ENCODE measurements around the gene AVPR2.

Gene AVPR2

GRCh38 chrX:153871451-153871850 is 33.0 kb upstream of the AVPR2 start:
- no peak for DNase-seq (ENCODE audit: low spot score)

- DNase-seq (ENCODE audit: low spot score), result no peak
Observed at GRCh38 chrX:153871946-153872878, 32.3 kb upstream of the AVPR2 start.

GRCh38 chrX:153873282-153874084 is 31.0 kb upstream of the AVPR2 start:
- no peak for DNase-seq (ENCODE audit: low spot score)

- no peak for DNase-seq (ENCODE audit: low spot score)
Observed at GRCh38 chrX:153874085-153874365, 30.4 kb upstream of the AVPR2 start.

GRCh38 chrX:153874366-153875125 is 29.9 kb upstream of the AVPR2 start:
- DNase-seq (ENCODE audit: low spot score), result no peak

GRCh38 chrX:153875391-153876111 is 28.9 kb upstream of the AVPR2 start:
- DNase-seq (ENCODE audit: low spot score), result peak; percentile 68

- no peak for DNase-seq (ENCODE audit: low spot score)
Observed at GRCh38 chrX:153876112-153876491, 28.4 kb upstream of the AVPR2 start.

- DNase-seq (ENCODE audit: low spot score), result no peak
Observed at GRCh38 chrX:153877571-153878261, 26.8 kb upstream of the AVPR2 start.

- no peak for DNase-seq (ENCODE audit: low spot score)
Observed at GRCh38 chrX:153878345-153878744, 26.1 kb upstream of the AVPR2 start.

- DNase-seq (ENCODE audit: low spot score), result no peak
Observed at GRCh38 chrX:153878969-153879653, 25.4 kb upstream of the AVPR2 start.

- no peak for DNase-seq (ENCODE audit: low spot score)
Observed at GRCh38 chrX:153879741-153880439, 24.6 kb upstream of the AVPR2 start.

GRCh38 chrX:153880440-153880815 is 24.0 kb upstream of the AVPR2 start:
- DNase-seq (ENCODE audit: low spot score), result no peak

- DNase-seq (ENCODE audit: low spot score), result no peak
Observed at GRCh38 chrX:153881281-153881680, 23.2 kb upstream of the AVPR2 start.

GRCh38 chrX:153882086-153882498 is 22.4 kb upstream of the AVPR2 start:
- DNase-seq (ENCODE audit: low spot score), result no peak

GRCh38 chrX:153882557-153882956 is 21.9 kb upstream of the AVPR2 start:
- DNase-seq (ENCODE audit: low spot score), result no peak

- no peak for DNase-seq (ENCODE audit: low spot score)
Observed at GRCh38 chrX:153883163-153883843, 21.2 kb upstream of the AVPR2 start.

- no peak for DNase-seq (ENCODE audit: low spot score)
Observed at GRCh38 chrX:153884136-153884535, 20.3 kb upstream of the AVPR2 start.

GRCh38 chrX:153884590-153884989 is 19.9 kb upstream of the AVPR2 start:
- no peak for DNase-seq (ENCODE audit: low spot score)

GRCh38 chrX:153885208-153885787 is 19.2 kb upstream of the AVPR2 start:
- DNase-seq (ENCODE audit: low spot score), result no peak
